IMR-90 (cell line): ENCODE measurements around the gene KRTAP12-1. TPM values are rescaled to one million over a fixed set of nuclear protein-coding genes. Genes with fewer than 3 reads are reported as not detected.

Experiments used
- ATAC-seq: fragments of 200-7000 bp; cut with Tn5 transposase; 2 replicates; pipeline ENCODE4 v1.9.1; 2020; ENCODE audit warnings: low read depth, mild to moderate bottlenecking, moderate library complexity
- BruUV-seq: library from RNA; stranded (reverse); fragments of 400-500 nt; replicated peaks from 2 replicates; lab custom pipeline; 2021; lab: Mats Ljungman, UMichigan
- CTCF ChIA-PET: fragments of 300-600 bp; formaldehyde crosslinking; extraction: SDS; loops from one replicate; lab custom pipeline; 2021; ENCODE audit warnings: antibody characterized with exemption; lab: Yijun Ruan, JAX
- POLR2A ChIA-PET: fragments of 300-600 bp; sonication (Branson Sonifier 250); formaldehyde crosslinking; loops from one replicate; lab custom pipeline; 2022; ENCODE audit warnings: antibody characterized with exemption; ENCODE audit not compliant: unreplicated experiment; lab: Charles Lee
- DNase-seq: peaks from one replicate; pipeline ENCODE4 v3.0.0; 2013
- H2AFZ ChIP-seq: replicated peaks from 2 replicates; pipeline ENCODE3; 2013; ENCODE audit warnings: low read length, mild to moderate bottlenecking; ENCODE audit not compliant: poor library complexity
- H2AK5ac ChIP-seq: 2 replicates; pipeline ENCODE4 v1.6.1; 2013; ENCODE audit warnings: low read depth, low read length, inconsistent platforms
- H2AK9ac ChIP-seq: replicated peaks from 2 replicates; pipeline ENCODE3; 2013; ENCODE audit warnings: mild to moderate bottlenecking, low read depth, low read length, moderate library complexity; ENCODE audit not compliant: poor library complexity
- H2BK120ac ChIP-seq: 2 replicates; pipeline ENCODE4 v1.6.1; 2013; ENCODE audit warnings: low read depth, low read length, inconsistent platforms
- H2BK15ac ChIP-seq: 3 replicates; pipeline ENCODE4 v1.6.1; 2013; ENCODE audit warnings: low read depth, low read length, inconsistent platforms
- H2BK20ac ChIP-seq: 2 replicates; pipeline ENCODE4 v1.6.1; 2013; ENCODE audit warnings: low read depth, mild to moderate bottlenecking, inconsistent platforms, low read length, moderate library complexity
- H2BK5ac ChIP-seq: 2 replicates; pipeline ENCODE4 v1.6.1; 2013; ENCODE audit warnings: mild to moderate bottlenecking, low read depth, low read length, inconsistent platforms; ENCODE audit not compliant: poor library complexity, severe bottlenecking
- H3K14ac ChIP-seq: replicated peaks from 2 replicates; pipeline ENCODE4 v1.6.1; 2013; ENCODE audit warnings: low read depth, low read length, inconsistent platforms
- H3K18ac ChIP-seq: 2 replicates; pipeline ENCODE4 v1.6.1; 2013; ENCODE audit warnings: low read depth, low read length, control low read depth
- H3K23ac ChIP-seq: 2 replicates; pipeline ENCODE4 v1.6.1; 2013; ENCODE audit warnings: low read depth, low read length, inconsistent platforms
- H3K27ac ChIP-seq: 2 replicates; pipeline ENCODE4 v1.5.1; 2013; ENCODE audit warnings: mild to moderate bottlenecking, control low read depth, low read length; ENCODE audit not compliant: insufficient read depth
- H3K27me3 ChIP-seq: 2 replicates; pipeline ENCODE4 v1.6.1; 2013; ENCODE audit warnings: low read length; ENCODE audit not compliant: control insufficient read depth, insufficient read depth
- H3K36me3 ChIP-seq: 2 replicates; pipeline ENCODE4 v1.6.1; 2013; ENCODE audit warnings: low read length, mixed read lengths; ENCODE audit not compliant: control insufficient read depth, insufficient read depth
- H3K4ac ChIP-seq: 2 replicates; pipeline ENCODE4 v1.6.1; 2013; ENCODE audit warnings: low read depth, low read length, inconsistent platforms
- H3K4me1 ChIP-seq: 2 replicates; pipeline ENCODE4 v1.6.1; 2013; ENCODE audit warnings: low read length, mixed read lengths; ENCODE audit not compliant: control insufficient read depth, insufficient read depth
- H3K4me2 ChIP-seq: 2 replicates; pipeline ENCODE4 v1.6.1; 2013; ENCODE audit warnings: low read depth, mild to moderate bottlenecking, control low read depth, low read length, moderate library complexity
- H3K4me3 ChIP-seq: 2 replicates; pipeline ENCODE4 v1.5.1; 2013; ENCODE audit warnings: low read depth, mild to moderate bottlenecking, control low read depth, low read length, moderate library complexity; ENCODE audit not compliant: insufficient read depth
- H3K56ac ChIP-seq: 2 replicates; pipeline ENCODE4 v1.6.1; 2013; ENCODE audit warnings: low read length, inconsistent platforms; ENCODE audit not compliant: insufficient read depth; ENCODE audit errors: extremely low read depth
- H3K79me1 ChIP-seq, 2 experiments: 2 replicates each; pipeline ENCODE4 v1.6.1; 2013; ENCODE audit warnings: low read length in 2 of 2, inconsistent platforms in 1 of 2, low read depth in 1 of 2
- H3K9ac ChIP-seq: 2 replicates; pipeline ENCODE4 v1.6.1; 2013; ENCODE audit warnings: low read depth, low read length, control low read depth
- H3K9me1 ChIP-seq: 2 replicates; pipeline ENCODE4 v1.6.1; 2013; ENCODE audit warnings: low read length, inconsistent platforms; ENCODE audit not compliant: insufficient read depth
- H3K9me3 ChIP-seq: 2 replicates; pipeline ENCODE4 v1.6.1; 2013; ENCODE audit warnings: low read length; ENCODE audit not compliant: control insufficient read depth, insufficient read depth
- H4K20me1 ChIP-seq: 2 replicates; pipeline ENCODE4 v1.6.1; 2013; ENCODE audit warnings: low read length, inconsistent platforms; ENCODE audit not compliant: insufficient read depth
- H4K5ac ChIP-seq: 2 replicates; pipeline ENCODE4 v1.6.1; 2013; ENCODE audit warnings: mild to moderate bottlenecking, low read depth, low read length, control low read depth
- H4K8ac ChIP-seq, 2 experiments: 2 replicates each; pipeline ENCODE4 v1.6.1; 2013; ENCODE audit warnings: low read depth in 2 of 2, low read length in 2 of 2, control low read depth in 1 of 2, inconsistent platforms in 1 of 2
- H4K91ac ChIP-seq: 2 replicates; pipeline ENCODE4 v1.6.1; 2013; ENCODE audit warnings: low read depth, low read length, inconsistent platforms; ENCODE audit not compliant: insufficient read depth
- CHD1 ChIP-seq: IDR thresholded peaks from 2 replicates; pipeline ENCODE4 v1.6.1; 2012; ENCODE audit warnings: low read depth, low read length, improper control_type of control experiment
- ELK1 ChIP-seq: fragments of 150-350 bp; IDR thresholded peaks from 2 replicates; pipeline ENCODE4 v1.6.1; 2016; ENCODE audit warnings: low read depth, mild to moderate bottlenecking, low read length, moderate library complexity, borderline replicate concordance
- MAFK ChIP-seq: IDR thresholded peaks from 2 replicates; pipeline ENCODE4 v1.6.1; 2012; ENCODE audit warnings: low read depth, low read length, improper control_type of control experiment
- MAZ ChIP-seq: IDR thresholded peaks from 2 replicates; pipeline ENCODE4 v1.6.1; 2012; ENCODE audit warnings: low read depth, mild to moderate bottlenecking, low read length, improper control_type of control experiment, moderate library complexity, borderline replicate concordance
- POLR2A ChIP-seq: IDR thresholded peaks from 2 replicates; pipeline ENCODE4 v1.6.1; 2012; ENCODE audit warnings: mild to moderate bottlenecking, low read depth, low read length
- RAD21 ChIP-seq: IDR thresholded peaks from 2 replicates; pipeline ENCODE4 v1.6.1; 2012; ENCODE audit warnings: low read length, improper control_type of control experiment
- RFX5 ChIP-seq: IDR thresholded peaks from 2 replicates; pipeline ENCODE4 v1.8.0; 2012; ENCODE audit warnings: low read depth, mild to moderate bottlenecking, low read length, moderate library complexity
- WGBS, 2 experiments: methylation state at CpG; one replicate each; pipeline versions ENCODE4 v1.1.5 to v1.1.7; 2013; ENCODE audit warnings: missing lambda C conversion rate in 2 of 2; ENCODE audit not compliant: insufficient read length in 1 of 2; ENCODE audit errors: extremely low coverage in 2 of 2; 5-methylcytosine and 5-hydroxymethylcytosine counted together
- dilution Hi-C: fragments of 300-500 bp; cut with HindIII; formaldehyde crosslinking; loops from one replicate; pipeline ENCODE4 v1.14.3; 2018; ENCODE audit warnings: low sequenced_read_pairs; ENCODE audit not compliant: unreplicated experiment
- in situ Hi-C: fragments of 300-500 bp; cut with MboI; formaldehyde crosslinking; loops from 3 replicates; pipeline ENCODE4 v1.14.3; 2019; ENCODE audit warnings: low sequenced_read_pairs, inconsistent platforms, mixed read lengths
- intact Hi-C: fragments of 100-400 bp; cut with micrococcal nuclease; formaldehyde crosslinking; loops from 2 replicates; pipeline ENCODE4 v1.10.0; 2022
- polyA plus RNA-seq, 3 experiments: library from polyadenylated mRNA; depleted of rRNA; stranded (reverse); fragments of >200 nt; gene quantifications; 2 replicates each; pipeline ENCODE4 v1.2.3, GENCODE V29; 2012; ENCODE audit warnings: low replicate concordance in 1 of 3
- total RNA-seq: library from RNA; depleted of rRNA; stranded (reverse); fragments of >200 nt; gene quantifications from 2 replicates; pipeline ENCODE4 v1.2.3, GENCODE V29; 2012
- TF ChIP-seq, protein P1 (sequence below): conservative IDR thresholded peaks from 2 replicates; pipeline ENCODE4 v1.5.1; 2012; ENCODE audit warnings: mild to moderate bottlenecking, low read depth, low read length, improper control_type of control experiment

The KRTAP12-1 gene
- total and polyA plus RNA-seq, 2 of the 4 experiments (the other 2 are of a cell fraction) = not detected

GRCh38 chr21:44650973-44651675 is 30.8 kb downstream of the KRTAP12-1 start:
- Histone ChIP-seq H3K56ac (no peak overlapping the region), H4K5ac (no peak overlapping the region), H2AK5ac (no peak overlapping the region), H3K79me1 (no peaks in the 10 kb centered on the region), H3K9me3 (peaks cover 2% of the 10 kb centered on the region), H2BK5ac (no peak overlapping the region), H2AK9ac (no peak overlapping the region), H3K27me3 (no peaks in the 10 kb centered on the region; the same call in 1 of the 2 replicates), H4K8ac (no peak overlapping the region), H3K9me1 (no peaks in the 10 kb centered on the region), H3K4me2 (no peak overlapping the region), H2AFZ (no peak overlapping the region), H3K36me3 (no peaks in the 10 kb centered on the region), H2BK120ac (no peak overlapping the region), H2BK15ac (no peak overlapping the region), H3K4me3 (no peak overlapping the region), H3K4me1 (no peaks in the 10 kb centered on the region), H3K27ac (no peak overlapping the region), H2BK20ac (no peak overlapping the region), H3K14ac (no peak overlapping the region), H4K91ac (no peak overlapping the region), H3K23ac (no peak overlapping the region), H3K18ac (no peak overlapping the region), H3K9ac (no peak overlapping the region), H3K4ac (no peak overlapping the region), H4K20me1 (no peaks in the 10 kb centered on the region)
- CTCF ChIA-PET = no interaction called here
- POLR2A ChIA-PET = no interaction called here
- no TSS peak for BruUV-seq
- dilution Hi-C loops = no loop called here
- ATAC-seq (no peak), DNase-seq (no peak)
- in situ Hi-C loops = no loop called here
- TF ChIP-seq MAZ = no peak
- no peak for TF ChIP-seq RAD21
- TF ChIP-seq, protein P1, sequence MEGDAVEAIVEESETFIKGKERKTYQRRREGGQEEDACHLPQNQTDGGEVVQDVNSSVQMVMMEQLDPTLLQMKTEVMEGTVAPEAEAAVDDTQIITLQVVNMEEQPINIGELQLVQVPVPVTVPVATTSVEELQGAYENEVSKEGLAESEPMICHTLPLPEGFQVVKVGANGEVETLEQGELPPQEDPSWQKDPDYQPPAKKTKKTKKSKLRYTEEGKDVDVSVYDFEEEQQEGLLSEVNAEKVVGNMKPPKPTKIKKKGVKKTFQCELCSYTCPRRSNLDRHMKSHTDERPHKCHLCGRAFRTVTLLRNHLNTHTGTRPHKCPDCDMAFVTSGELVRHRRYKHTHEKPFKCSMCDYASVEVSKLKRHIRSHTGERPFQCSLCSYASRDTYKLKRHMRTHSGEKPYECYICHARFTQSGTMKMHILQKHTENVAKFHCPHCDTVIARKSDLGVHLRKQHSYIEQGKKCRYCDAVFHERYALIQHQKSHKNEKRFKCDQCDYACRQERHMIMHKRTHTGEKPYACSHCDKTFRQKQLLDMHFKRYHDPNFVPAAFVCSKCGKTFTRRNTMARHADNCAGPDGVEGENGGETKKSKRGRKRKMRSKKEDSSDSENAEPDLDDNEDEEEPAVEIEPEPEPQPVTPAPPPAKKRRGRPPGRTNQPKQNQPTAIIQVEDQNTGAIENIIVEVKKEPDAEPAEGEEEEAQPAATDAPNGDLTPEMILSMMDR = no peak
- no peak for TF ChIP-seq RFX5
- no peak for TF ChIP-seq ELK1
- no peak for TF ChIP-seq POLR2A
- TF ChIP-seq MAFK = no peak
- no peak for TF ChIP-seq CHD1
- intact Hi-C loops = loop anchor here (10.0 kb wide), 1 partner anchor 64 kb away; the partner anchor contains the start of gene TSPEAR
- 59% methylated on average over 4 of the region's 12 CpGs; no CpG with 5 or more reads in 1 of the 2 experiments for WGBS, 2 experiments
